ENCODE data around the gene PDZK1IP1.

PDZK1IP1 gene

GRCh38 chr1:47189844-47190508 lies at the start of gene PDZK1IP1:
Gene PDZK1IP1, minus strand, starts transcription at chr1:47190036. Its CDS starts 104 bp downstream, at chr1:47189932.
- H3K4me3 ChIP-seq (ENCODE audit: control insufficient read depth, low read depth, low read length) = no peak within 1 kb of the TSS
- no peak for TF ChIP-seq CTCF (conservative IDR thresholded peaks at IDR 0.05; ENCODE audit: control insufficient read depth, insufficient read depth, low read depth, low read length)
- DNase-seq (ENCODE audit: low read depth) = peak; percentile 79

GRCh38 chr1:47238935-47239592 lies 49.2 kb upstream of the PDZK1IP1 start:
- no peak for DNase-seq (ENCODE audit: low read depth)
- TF ChIP-seq CTCF (conservative IDR thresholded peaks at IDR 0.05; ENCODE audit: control insufficient read depth, insufficient read depth, low read depth, low read length) = no peak
- no peak overlapping the region for H3K4me3 ChIP-seq (ENCODE audit: control insufficient read depth, low read depth, low read length)

- no peak for TF ChIP-seq CTCF (conservative IDR thresholded peaks at IDR 0.05; ENCODE audit: control insufficient read depth, insufficient read depth, low read depth, low read length)
- H3K4me3 ChIP-seq (ENCODE audit: control insufficient read depth, low read depth, low read length) = no peak overlapping the region
- no peak for DNase-seq (ENCODE audit: low read depth)
Measured at GRCh38 chr1:47235806-47236205, 46.0 kb upstream of the PDZK1IP1 start.

- no peak overlapping the region for H3K4me3 ChIP-seq (ENCODE audit: control insufficient read depth, low read depth, low read length)
- DNase-seq (ENCODE audit: low read depth) = no peak
- no peak for TF ChIP-seq CTCF (conservative IDR thresholded peaks at IDR 0.05; ENCODE audit: control insufficient read depth, insufficient read depth, low read depth, low read length)
Measured at GRCh38 chr1:47235241-47235681, 45.4 kb upstream of the PDZK1IP1 start.

- no peak for DNase-seq (ENCODE audit: low read depth)
- no peak overlapping the region for H3K4me3 ChIP-seq (ENCODE audit: control insufficient read depth, low read depth, low read length)
- no peak for TF ChIP-seq CTCF (conservative IDR thresholded peaks at IDR 0.05; ENCODE audit: control insufficient read depth, insufficient read depth, low read depth, low read length)
Measured at GRCh38 chr1:47233186-47233585, 43.4 kb upstream of the PDZK1IP1 start.

GRCh38 chr1:47232187-47232874 lies 42.5 kb upstream of the PDZK1IP1 start, which contains the start of gene TAL1:
Gene TAL1, minus strand, starts transcription at chr1:47232225. Its CDS starts 6,337 bp downstream, at chr1:47225888.
- no peak for DNase-seq (ENCODE audit: low read depth)
- H3K4me3 ChIP-seq (ENCODE audit: control insufficient read depth, low read depth, low read length) = peak within 1 kb of the TSS; percentile 9
- TF ChIP-seq CTCF (conservative IDR thresholded peaks at IDR 0.05; ENCODE audit: control insufficient read depth, insufficient read depth, low read depth, low read length) = no peak
